Measurements from ENCODE around the gene CCDC18. TPM values are rescaled to one million over a fixed set of nuclear protein-coding genes. Genes with fewer than 3 reads are reported as not detected.

CCDC18 gene
- total RNA-seq, 3 donors from 2014 or later (not counting 1 experiment from before 2014, with no cell fraction given): 11.7 to 17.2 (median 14.4) TPM

DNA sequence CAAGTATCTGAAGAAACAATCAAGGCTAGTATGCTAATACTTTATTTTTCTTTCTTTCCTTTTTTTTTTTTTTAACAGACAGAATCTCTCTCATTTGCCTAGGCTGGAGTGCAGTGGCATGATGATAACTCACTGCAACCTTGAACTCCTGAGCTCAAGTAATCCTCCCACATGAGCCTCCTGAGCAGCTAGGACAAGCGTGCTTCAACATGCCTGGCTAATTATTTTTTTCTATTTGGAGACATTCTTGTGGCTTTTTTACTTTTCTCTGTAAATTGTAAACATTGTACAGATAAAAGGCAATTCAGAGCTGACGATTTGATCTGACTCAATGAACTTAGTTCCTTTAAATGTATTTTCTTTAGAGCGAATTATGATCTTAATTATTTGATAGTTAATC is 41.4 kb downstream of the CCDC18 start:
- peaks cover 6% of the 10 kb centered on the region for H3K36me3 Mint-ChIP-seq
- H3K36me3 ChIP-seq (ENCODE audit: control insufficient read depth, insufficient read depth, low read length): peaks cover 5% of the 10 kb centered on the region

DNA sequence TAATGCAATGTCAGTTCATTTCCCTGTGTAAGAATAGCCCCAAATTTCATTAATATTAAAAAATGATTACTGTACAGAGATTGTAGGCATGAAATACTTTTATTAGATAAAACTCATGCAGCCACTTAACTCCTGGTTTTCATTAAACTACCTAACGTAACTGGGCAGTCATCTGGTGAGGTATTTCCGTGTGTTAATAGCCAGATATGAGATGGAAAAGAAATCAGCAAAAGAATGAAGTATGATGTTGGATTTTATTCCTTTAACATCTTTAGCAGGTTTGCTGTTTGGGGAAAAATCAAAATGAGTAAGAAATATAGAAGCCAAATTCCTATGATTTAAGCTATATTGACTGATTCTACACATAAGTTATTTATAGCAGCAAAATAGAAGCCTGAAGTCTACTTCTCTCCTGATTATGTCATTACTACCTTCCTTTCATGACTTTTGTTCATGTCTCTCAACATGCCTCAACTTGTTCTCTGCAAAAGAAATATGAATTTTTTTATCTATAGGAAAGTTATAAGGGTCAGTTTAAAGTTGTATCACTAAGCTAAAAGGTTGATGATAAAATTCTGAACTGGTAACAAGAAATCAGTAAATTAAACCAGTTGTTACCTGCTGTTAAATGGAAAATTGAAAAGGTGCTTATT is 42.6 kb downstream of the CCDC18 start:
- H3K27ac Mint-ChIP-seq: no peak overlapping the region
- TF ChIP-seq, protein P1, sequence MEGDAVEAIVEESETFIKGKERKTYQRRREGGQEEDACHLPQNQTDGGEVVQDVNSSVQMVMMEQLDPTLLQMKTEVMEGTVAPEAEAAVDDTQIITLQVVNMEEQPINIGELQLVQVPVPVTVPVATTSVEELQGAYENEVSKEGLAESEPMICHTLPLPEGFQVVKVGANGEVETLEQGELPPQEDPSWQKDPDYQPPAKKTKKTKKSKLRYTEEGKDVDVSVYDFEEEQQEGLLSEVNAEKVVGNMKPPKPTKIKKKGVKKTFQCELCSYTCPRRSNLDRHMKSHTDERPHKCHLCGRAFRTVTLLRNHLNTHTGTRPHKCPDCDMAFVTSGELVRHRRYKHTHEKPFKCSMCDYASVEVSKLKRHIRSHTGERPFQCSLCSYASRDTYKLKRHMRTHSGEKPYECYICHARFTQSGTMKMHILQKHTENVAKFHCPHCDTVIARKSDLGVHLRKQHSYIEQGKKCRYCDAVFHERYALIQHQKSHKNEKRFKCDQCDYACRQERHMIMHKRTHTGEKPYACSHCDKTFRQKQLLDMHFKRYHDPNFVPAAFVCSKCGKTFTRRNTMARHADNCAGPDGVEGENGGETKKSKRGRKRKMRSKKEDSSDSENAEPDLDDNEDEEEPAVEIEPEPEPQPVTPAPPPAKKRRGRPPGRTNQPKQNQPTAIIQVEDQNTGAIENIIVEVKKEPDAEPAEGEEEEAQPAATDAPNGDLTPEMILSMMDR (IDR thresholded peaks at IDR 0.05): no peak
- no peak for ATAC-seq
- no peaks in the 10 kb centered on the region for H3K27me3 Mint-ChIP-seq (ENCODE audit: low read depth in 2 of 2)
- intact Hi-C loops (cut with micrococcal nuclease): no loop called here
- no peak for DNase-seq
- H3K36me3 ChIP-seq (ENCODE audit: control insufficient read depth, insufficient read depth, low read length): peaks cover 5% of the 10 kb centered on the region
- no peaks in the 10 kb centered on the region for H3K27me3 ChIP-seq (ENCODE audit: control insufficient read depth, insufficient read depth, low read length)
- H3K4me3 Mint-ChIP-seq: no peak overlapping the region
- H3K4me3 ChIP-seq (ENCODE audit: low read length): no peak overlapping the region
- no peaks in the 10 kb centered on the region for H3K9me3 ChIP-seq (ENCODE audit: control insufficient read depth, insufficient read depth, low read length)
- H3K9me3 Mint-ChIP-seq: no peaks in the 10 kb centered on the region
- H3K36me3 Mint-ChIP-seq: peaks cover 6% of the 10 kb centered on the region
- 100% methylated on average over 2 of the region's 2 CpGs for WGBS (ENCODE audit: insufficient coverage)
- H3K4me1 ChIP-seq (ENCODE audit: control insufficient read depth, insufficient read depth, low read length): no peaks in the 10 kb centered on the region
- peaks cover 6 to 14% of the 10 kb centered on the region in 2 donors for H3K4me1 Mint-ChIP-seq
- no peak overlapping the region for H3K27ac ChIP-seq (ENCODE audit: low read length)

More for the DNA sequence above, 41.4 kb downstream of the CCDC18 start:
- H3K27me3 ChIP-seq (ENCODE audit: control insufficient read depth, insufficient read depth, low read length): no peaks in the 10 kb centered on the region
- H3K27ac ChIP-seq (ENCODE audit: low read length): no peak overlapping the region
- H3K9me3 Mint-ChIP-seq: no peaks in the 10 kb centered on the region
- TF ChIP-seq, protein P1 (IDR thresholded peaks at IDR 0.05): no peak
- H3K27ac Mint-ChIP-seq: no peak overlapping the region
- no peaks in the 10 kb centered on the region for H3K4me1 ChIP-seq (ENCODE audit: control insufficient read depth, insufficient read depth, low read length)
- ATAC-seq: no peak
- 95% methylated on average over 2 of the region's 3 CpGs for WGBS (ENCODE audit: insufficient coverage)
- H3K9me3 ChIP-seq (ENCODE audit: control insufficient read depth, insufficient read depth, low read length): no peaks in the 10 kb centered on the region
- no peak overlapping the region for H3K4me3 Mint-ChIP-seq
- no peak overlapping the region for H3K4me3 ChIP-seq (ENCODE audit: low read length)
- intact Hi-C loops (cut with micrococcal nuclease): no loop called here
- no peaks in the 10 kb centered on the region for H3K27me3 Mint-ChIP-seq (ENCODE audit: low read depth in 2 of 2)
- peaks cover 6 to 14% of the 10 kb centered on the region in 2 donors for H3K4me1 Mint-ChIP-seq
- no peak for DNase-seq

DNA sequence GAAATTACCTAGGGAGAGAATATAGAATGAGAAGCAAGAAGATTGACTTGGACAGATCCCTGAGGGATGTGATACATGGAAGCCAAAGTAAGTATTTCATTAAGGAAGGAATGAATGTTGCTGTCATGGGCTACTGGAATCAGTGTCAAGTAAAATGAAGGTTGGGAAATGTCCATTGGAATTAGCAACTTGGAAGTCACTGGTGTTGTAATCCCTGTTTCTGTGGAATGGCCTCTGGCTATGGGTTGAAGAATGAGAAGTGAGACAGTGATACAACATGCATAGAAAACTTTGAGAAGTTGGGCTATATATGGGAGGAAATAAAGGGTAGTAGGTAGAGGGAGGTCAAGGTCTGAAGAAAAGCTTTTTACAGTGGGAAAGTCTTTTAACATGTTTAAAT is 54.7 kb downstream of the CCDC18 start:
- Mint-ChIP-seq H3K27me3 (ENCODE audit: low read depth in 2 of 2) (no peaks in the 10 kb centered on the region), H3K4me3 (no peak overlapping the region), H3K4me1 (no peaks in the 10 kb centered on the region), H3K36me3 (no peaks in the 10 kb centered on the region), H3K9me3 (no peaks in the 10 kb centered on the region), H3K27ac (no peak overlapping the region)
- TF ChIP-seq, protein P1 (IDR thresholded peaks at IDR 0.05): no peak
- H3K27me3 ChIP-seq (ENCODE audit: control insufficient read depth, insufficient read depth, low read length): no peaks in the 10 kb centered on the region
- H3K9me3 ChIP-seq (ENCODE audit: control insufficient read depth, insufficient read depth, low read length): no peaks in the 10 kb centered on the region
- intact Hi-C loops (cut with micrococcal nuclease): loop anchor here (10.0 kb wide), 1 partner anchor 2000 kb away; no protein-coding TSS in a partner anchor
- H3K36me3 ChIP-seq (ENCODE audit: control insufficient read depth, insufficient read depth, low read length): no peaks in the 10 kb centered on the region
- ATAC-seq (no peak), DNase-seq (no peak)
- no peaks in the 10 kb centered on the region for H3K4me1 ChIP-seq (ENCODE audit: control insufficient read depth, insufficient read depth, low read length)
- H3K4me3 ChIP-seq (ENCODE audit: low read length): no peak overlapping the region
- no peak overlapping the region for H3K27ac ChIP-seq (ENCODE audit: low read length)

DNA sequence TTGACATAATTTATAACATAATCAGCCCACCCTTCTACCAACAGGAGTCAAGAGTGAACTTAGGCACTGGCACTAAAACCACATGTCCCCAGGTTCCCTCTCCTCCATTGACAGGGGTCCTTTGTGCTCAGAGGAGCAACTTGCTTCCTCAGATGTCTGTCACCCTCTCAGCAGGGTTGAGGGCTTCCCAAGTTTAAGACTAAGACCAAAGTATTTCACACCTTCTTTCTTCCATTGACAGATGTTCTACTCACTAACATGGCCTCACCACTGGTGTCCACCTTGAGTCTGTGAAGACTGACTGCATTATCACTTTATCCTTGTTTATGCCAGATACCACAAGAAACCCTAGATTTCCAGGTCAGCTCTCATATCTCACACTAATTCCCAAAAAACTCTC is 56.5 kb downstream of the CCDC18 start:
- Mint-ChIP-seq H3K27ac (no peak overlapping the region), H3K4me1 (no peaks in the 10 kb centered on the region), H3K27me3 (ENCODE audit: low read depth in 2 of 2) (no peaks in the 10 kb centered on the region), H3K9me3 (no peaks in the 10 kb centered on the region), H3K36me3 (peaks cover 4% of the 10 kb centered on the region), H3K4me3 (no peak overlapping the region)
- Histone ChIP-seq H3K27ac (ENCODE audit: low read length) (no peak overlapping the region), H3K27me3 (ENCODE audit: control insufficient read depth, insufficient read depth, low read length) (no peaks in the 10 kb centered on the region), H3K36me3 (ENCODE audit: control insufficient read depth, insufficient read depth, low read length) (no peaks in the 10 kb centered on the region), H3K4me1 (ENCODE audit: control insufficient read depth, insufficient read depth, low read length) (no peaks in the 10 kb centered on the region), H3K9me3 (ENCODE audit: control insufficient read depth, insufficient read depth, low read length) (no peaks in the 10 kb centered on the region), H3K4me3 (ENCODE audit: low read length) (no peak overlapping the region)
- intact Hi-C loops (cut with micrococcal nuclease): loop anchor here (10.0 kb wide), 1 partner anchor 2002 kb away; no protein-coding TSS in a partner anchor
- ATAC-seq (no peak), DNase-seq (no peak)
- TF ChIP-seq, protein P1 (IDR thresholded peaks at IDR 0.05): no peak
